ENCODE results near the gene MTMR6.

The MTMR6 gene

DNA sequence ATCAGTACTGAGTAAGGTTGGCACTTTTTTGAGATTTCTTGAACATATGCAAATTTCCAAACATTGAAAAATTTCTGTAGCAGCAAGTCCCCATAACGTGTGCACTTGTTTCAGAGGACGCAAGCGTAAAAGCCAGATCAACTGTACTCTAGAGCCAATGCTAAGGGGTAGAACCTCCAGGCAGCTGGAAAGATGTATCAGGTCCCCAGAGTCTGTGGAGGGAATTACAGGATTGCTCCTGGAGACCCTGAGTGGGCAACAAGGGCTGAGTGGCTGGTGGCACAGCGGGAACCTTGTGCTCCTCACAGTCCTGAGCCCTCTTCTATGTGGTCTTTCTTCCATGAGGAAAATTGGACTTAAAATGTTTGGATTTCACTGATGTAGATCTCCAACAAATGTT, 61.3 kb downstream of the MTMR6 start:
- H3K9me3 ChIP-seq (ENCODE audit: insufficient read depth, low read length, severe bottlenecking): no peaks in the 10 kb centered on the region
- no peak overlapping the region for H3K4me3 ChIP-seq (ENCODE audit: low read depth in 1 of 2, low read length in 2 of 2)
- peak; percentile 8 for TF ChIP-seq CTCF (IDR thresholded peaks at IDR 0.05; ENCODE audit: borderline replicate concordance, extremely low read depth, low read length, poor library complexity, severe bottlenecking)
- TF ChIP-seq EZH2 (IDR thresholded peaks at IDR 0.05; ENCODE audit: borderline replicate concordance, low read depth, low read length, severe bottlenecking): no peak
- no peaks in the 10 kb centered on the region for H3K79me2 ChIP-seq (ENCODE audit: insufficient read depth, low read length)
- no peak overlapping the region for H3K4me2 ChIP-seq (ENCODE audit: insufficient read depth, low read length)
- H4K20me1 ChIP-seq (ENCODE audit: insufficient read depth, low read length): no peaks in the 10 kb centered on the region
- peaks cover 5% of the 10 kb centered on the region for H3K27me3 ChIP-seq (ENCODE audit: insufficient read depth, low read length, poor library complexity)
- no peak overlapping the region for H3K9ac ChIP-seq (ENCODE audit: low read depth, low read length)
- no peaks in the 10 kb centered on the region for H3K4me1 ChIP-seq (ENCODE audit: insufficient read depth, low read length)
- no peak overlapping the region for H3K27ac ChIP-seq (ENCODE audit: low read length)
- H3K36me3 ChIP-seq (ENCODE audit: insufficient read depth, low read length): no peaks in the 10 kb centered on the region
- no peak overlapping the region for H2AFZ ChIP-seq (ENCODE audit: low read depth, low read length)
- no peak for ATAC-seq (ENCODE audit: insufficient read depth, low read depth)
- no peak for DNase-seq

DNA sequence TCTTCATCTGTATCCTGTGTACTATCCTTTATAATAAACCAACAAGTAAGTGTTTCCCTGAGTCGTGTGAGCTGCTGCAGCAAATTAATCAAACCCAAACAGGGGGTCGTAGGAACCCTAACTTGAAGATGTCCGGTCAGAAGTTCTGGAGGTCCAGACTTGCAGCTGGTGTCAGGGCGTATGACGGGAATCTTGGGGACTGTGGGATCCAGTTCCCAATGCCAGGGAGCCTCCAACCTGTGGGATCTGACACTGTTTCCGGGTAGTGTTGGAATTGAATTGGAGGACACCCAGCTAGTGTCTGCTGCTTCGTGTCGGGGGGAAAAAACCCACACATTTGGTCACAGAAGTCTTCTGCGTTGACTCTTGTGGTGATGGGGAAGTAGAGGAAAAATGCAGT, 63.1 kb downstream of the MTMR6 start:
- TF ChIP-seq EZH2 (IDR thresholded peaks at IDR 0.05; ENCODE audit: borderline replicate concordance, low read depth, low read length, severe bottlenecking) (no peak), CTCF (IDR thresholded peaks at IDR 0.05; ENCODE audit: borderline replicate concordance, extremely low read depth, low read length, poor library complexity, severe bottlenecking) (no peak)
- Histone ChIP-seq H3K9me3 (ENCODE audit: insufficient read depth, low read length, severe bottlenecking) (no peaks in the 10 kb centered on the region), H3K27ac (ENCODE audit: low read length) (no peak overlapping the region), H3K4me2 (ENCODE audit: insufficient read depth, low read length) (no peak overlapping the region), H4K20me1 (ENCODE audit: insufficient read depth, low read length) (no peaks in the 10 kb centered on the region), H3K79me2 (ENCODE audit: insufficient read depth, low read length) (no peaks in the 10 kb centered on the region), H3K4me3 (ENCODE audit: low read depth in 1 of 2, low read length in 2 of 2) (no peak overlapping the region), H3K27me3 (ENCODE audit: insufficient read depth, low read length, poor library complexity) (peaks cover 9% of the 10 kb centered on the region), H2AFZ (ENCODE audit: low read depth, low read length) (no peak overlapping the region), H3K9ac (ENCODE audit: low read depth, low read length) (no peak overlapping the region), H3K4me1 (ENCODE audit: insufficient read depth, low read length) (no peaks in the 10 kb centered on the region), H3K36me3 (ENCODE audit: insufficient read depth, low read length) (no peaks in the 10 kb centered on the region)
- DNase-seq: no peak
- no peak for ATAC-seq (ENCODE audit: insufficient read depth, low read depth)

DNA sequence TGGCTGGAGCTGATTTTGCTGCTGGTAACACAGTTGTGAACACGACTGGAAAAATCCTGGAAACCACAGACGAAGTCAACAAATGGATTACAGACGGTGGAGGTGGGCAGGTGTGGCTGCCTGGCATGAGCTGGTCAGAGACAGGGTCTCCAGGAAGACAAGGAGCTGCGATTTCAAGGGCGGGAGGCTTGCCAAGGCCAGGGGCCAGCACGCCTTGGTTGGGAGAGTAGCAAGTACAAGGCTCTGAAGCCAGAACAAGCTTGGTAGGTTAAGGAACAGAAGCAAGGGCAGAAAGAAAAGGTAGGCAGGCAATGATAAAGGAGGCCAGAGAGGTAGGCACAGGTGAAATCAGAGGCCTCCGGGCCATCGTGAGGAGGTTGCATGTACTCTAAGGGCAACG, 64.5 kb downstream of the MTMR6 start:
- Histone ChIP-seq H3K79me2 (ENCODE audit: insufficient read depth, low read length) (no peaks in the 10 kb centered on the region), H3K27ac (ENCODE audit: low read length) (no peak overlapping the region), H3K9ac (ENCODE audit: low read depth, low read length) (no peak overlapping the region), H3K4me2 (ENCODE audit: insufficient read depth, low read length) (no peak overlapping the region), H3K9me3 (ENCODE audit: insufficient read depth, low read length, severe bottlenecking) (no peaks in the 10 kb centered on the region), H4K20me1 (ENCODE audit: insufficient read depth, low read length) (no peaks in the 10 kb centered on the region), H3K4me3 (ENCODE audit: low read depth in 1 of 2, low read length in 2 of 2) (no peak overlapping the region), H3K4me1 (ENCODE audit: insufficient read depth, low read length) (no peaks in the 10 kb centered on the region), H3K27me3 (ENCODE audit: insufficient read depth, low read length, poor library complexity) (peaks cover 22% of the 10 kb centered on the region), H2AFZ (ENCODE audit: low read depth, low read length) (no peak overlapping the region), H3K36me3 (ENCODE audit: insufficient read depth, low read length) (no peaks in the 10 kb centered on the region)
- no peak for TF ChIP-seq EZH2 (IDR thresholded peaks at IDR 0.05; ENCODE audit: borderline replicate concordance, low read depth, low read length, severe bottlenecking)
- TF ChIP-seq CTCF (IDR thresholded peaks at IDR 0.05; ENCODE audit: borderline replicate concordance, extremely low read depth, low read length, poor library complexity, severe bottlenecking): no peak
- ATAC-seq (ENCODE audit: insufficient read depth, low read depth): no peak
- DNase-seq: no peak

GRCh38 chr13:25218019-25218418, 69.3 kb downstream of the MTMR6 start:
- H3K79me2 ChIP-seq (ENCODE audit: insufficient read depth, low read length): no peaks in the 10 kb centered on the region
- TF ChIP-seq CTCF (IDR thresholded peaks at IDR 0.05; ENCODE audit: borderline replicate concordance, extremely low read depth, low read length, poor library complexity, severe bottlenecking): no peak
- no peak for TF ChIP-seq EZH2 (IDR thresholded peaks at IDR 0.05; ENCODE audit: borderline replicate concordance, low read depth, low read length, severe bottlenecking)
- no peak overlapping the region for H2AFZ ChIP-seq (ENCODE audit: low read depth, low read length)
- no peaks in the 10 kb centered on the region for H4K20me1 ChIP-seq (ENCODE audit: insufficient read depth, low read length)
- DNase-seq: no peak
- no peak overlapping the region for H3K4me2 ChIP-seq (ENCODE audit: insufficient read depth, low read length)
- no peaks in the 10 kb centered on the region for H3K36me3 ChIP-seq (ENCODE audit: insufficient read depth, low read length)
- peaks cover 31% of the 10 kb centered on the region for H3K27me3 ChIP-seq (ENCODE audit: insufficient read depth, low read length, poor library complexity)
- no peak overlapping the region for H3K4me3 ChIP-seq (ENCODE audit: low read depth in 1 of 2, low read length in 2 of 2)
- H3K4me1 ChIP-seq (ENCODE audit: insufficient read depth, low read length): no peaks in the 10 kb centered on the region
- H3K9me3 ChIP-seq (ENCODE audit: insufficient read depth, low read length, severe bottlenecking): no peaks in the 10 kb centered on the region
- H3K27ac ChIP-seq (ENCODE audit: low read length): no peak overlapping the region
- no peak for ATAC-seq (ENCODE audit: insufficient read depth, low read depth)
- no peak overlapping the region for H3K9ac ChIP-seq (ENCODE audit: low read depth, low read length)

Data from DND-41 (cell line).